Muscle of leg (tissue), 11 donors: ENCODE measurements around the gene BCKDHB. TPM values are rescaled to one million over a fixed set of nuclear protein-coding genes. Genes with fewer than 3 reads are reported as not detected.

Experiments
- DNase-seq: peaks from one replicate; pipeline ENCODE4 v3.0.0; 2013
- H3K27ac ChIP-seq: one replicate; pipeline ENCODE4 v1.5.1; 2013; ENCODE audit warnings: mild to moderate bottlenecking, low read length, control low read depth
- H3K27me3 ChIP-seq: one replicate; pipeline ENCODE4 v1.6.1; 2013; ENCODE audit warnings: low read length; ENCODE audit not compliant: control insufficient read depth, insufficient read depth
- H3K36me3 ChIP-seq: one replicate; pipeline ENCODE4 v1.6.1; 2013; ENCODE audit warnings: low read length; ENCODE audit not compliant: control insufficient read depth, insufficient read depth
- H3K4me1 ChIP-seq: one replicate; pipeline ENCODE4 v1.6.1; 2013; ENCODE audit warnings: low read length; ENCODE audit not compliant: control insufficient read depth, insufficient read depth
- H3K4me3 ChIP-seq: one replicate; pipeline ENCODE4 v1.5.1; 2013; ENCODE audit warnings: low read length, control low read depth
- H3K9me3 ChIP-seq: replicated peaks from 2 replicates; pipeline ENCODE4 v1.6.1; 2013; ENCODE audit warnings: low read depth, low read length; ENCODE audit not compliant: control insufficient read depth
- WGBS: methylation state at CpG from one replicate; pipeline ENCODE4 v1.1.5; 2013; ENCODE audit warnings: missing lambda C conversion rate; ENCODE audit not compliant: insufficient coverage; 5-methylcytosine and 5-hydroxymethylcytosine counted together
- polyA plus RNA-seq, 8 donors: library from polyadenylated mRNA; unstranded; fragments of 120-200 nt; gene quantifications; one replicate each; pipeline versions ENCODE4 v1.2.1 to v1.2.3, GENCODE V29; 2013; ENCODE audit warnings: inconsistent platforms in 1 of 8, low replicate concordance in 1 of 8; ENCODE audit not compliant: insufficient read length in 8 of 8, insufficient read depth in 1 of 8
- total RNA-seq: library from RNA; stranded (reverse); fragments of 120-200 nt; gene quantifications from one replicate; pipeline ENCODE4 v1.2.4, GENCODE V29; 2013

BCKDHB gene
- total and polyA plus RNA-seq, 9 donors = 11.7 to 26.4 (median 20.8) TPM

- no peak overlapping the region for H3K27ac ChIP-seq
- H3K36me3 ChIP-seq = no peaks in the 10 kb centered on the region
- no peaks in the 10 kb centered on the region for H3K9me3 ChIP-seq
- H3K4me3 ChIP-seq = no peak overlapping the region
- WGBS = 100% methylated on average over 1 of the region's 1 CpG
- H3K27me3 ChIP-seq = no peaks in the 10 kb centered on the region
- DNase-seq = peak; percentile 4
- H3K4me1 ChIP-seq = peaks cover 4% of the 10 kb centered on the region
Measured at GRCh38 chr6:80215063-80215462, 108.6 kb downstream of the BCKDHB start.

- H3K36me3 ChIP-seq = no peaks in the 10 kb centered on the region
- H3K9me3 ChIP-seq = no peaks in the 10 kb centered on the region
- H3K4me3 ChIP-seq = no peak overlapping the region
- WGBS = 62% methylated on average over 2 of the region's 6 CpGs
- no peak overlapping the region for H3K27ac ChIP-seq
- H3K27me3 ChIP-seq = no peaks in the 10 kb centered on the region
- DNase-seq = peak; percentile 16
- H3K4me1 ChIP-seq = no peaks in the 10 kb centered on the region
Measured at GRCh38 chr6:80217794-80218193, 111.3 kb downstream of the BCKDHB start.

GRCh38 chr6:80223743-80224212 is 117.3 kb downstream of the BCKDHB start:
- peak; percentile 44 for DNase-seq
- H3K27me3 ChIP-seq = no peaks in the 10 kb centered on the region
- no peaks in the 10 kb centered on the region for H3K9me3 ChIP-seq
- H3K4me1 ChIP-seq = no peaks in the 10 kb centered on the region
- H3K4me3 ChIP-seq = no peak overlapping the region
- H3K27ac ChIP-seq = no peak overlapping the region
- H3K36me3 ChIP-seq = no peaks in the 10 kb centered on the region
- WGBS = 79% methylated on average over 2 of the region's 3 CpGs

GRCh38 chr6:80226151-80226550 is 119.7 kb downstream of the BCKDHB start:
- Histone ChIP-seq H3K9me3 (no peaks in the 10 kb centered on the region), H3K27ac (no peak overlapping the region), H3K4me1 (no peaks in the 10 kb centered on the region), H3K27me3 (no peaks in the 10 kb centered on the region), H3K4me3 (no peak overlapping the region), H3K36me3 (no peaks in the 10 kb centered on the region)
- no peak for DNase-seq
- no CpG with 5 or more reads among the region's 3 CpGs for WGBS

GRCh38 chr6:80226699-80227098 is 120.2 kb downstream of the BCKDHB start:
- WGBS = 100% methylated on average over 2 of the region's 5 CpGs
- H3K4me3 ChIP-seq = no peak overlapping the region
- no peaks in the 10 kb centered on the region for H3K36me3 ChIP-seq
- DNase-seq = no peak
- H3K27me3 ChIP-seq = no peaks in the 10 kb centered on the region
- H3K4me1 ChIP-seq = no peaks in the 10 kb centered on the region
- H3K9me3 ChIP-seq = no peaks in the 10 kb centered on the region
- no peak overlapping the region for H3K27ac ChIP-seq

GRCh38 chr6:80227545-80228105 is 121.2 kb downstream of the BCKDHB start:
- no CpG with 5 or more reads among the region's 2 CpGs for WGBS
- Histone ChIP-seq H3K9me3 (no peaks in the 10 kb centered on the region), H3K4me1 (no peaks in the 10 kb centered on the region), H3K4me3 (no peak overlapping the region), H3K27me3 (no peaks in the 10 kb centered on the region), H3K36me3 (no peaks in the 10 kb centered on the region), H3K27ac (no peak overlapping the region)
- no peak for DNase-seq

GRCh38 chr6:80233262-80233661 is 126.8 kb downstream of the BCKDHB start:
- no peak for DNase-seq
- peaks cover 2% of the 10 kb centered on the region for H3K4me1 ChIP-seq
- no peak overlapping the region for H3K4me3 ChIP-seq
- H3K9me3 ChIP-seq = no peaks in the 10 kb centered on the region
- no peaks in the 10 kb centered on the region for H3K27me3 ChIP-seq
- no CpG with 5 or more reads among the region's 1 CpG for WGBS
- H3K36me3 ChIP-seq = no peaks in the 10 kb centered on the region
- no peak overlapping the region for H3K27ac ChIP-seq

- H3K4me3 ChIP-seq = no peak overlapping the region
- no peaks in the 10 kb centered on the region for H3K9me3 ChIP-seq
- peak overlapping the region; percentile 44 for H3K27ac ChIP-seq
- H3K36me3 ChIP-seq = no peaks in the 10 kb centered on the region
- DNase-seq = no peak
- 84% methylated on average over 2 of the region's 5 CpGs for WGBS
- peaks cover 2% of the 10 kb centered on the region for H3K4me1 ChIP-seq
- H3K27me3 ChIP-seq = no peaks in the 10 kb centered on the region
Measured at GRCh38 chr6:80233958-80234357, 127.5 kb downstream of the BCKDHB start.

- no peak overlapping the region for H3K4me3 ChIP-seq
- WGBS = no CpG with 5 or more reads among the region's 2 CpGs
- DNase-seq = peak; percentile 22
- H3K36me3 ChIP-seq = no peaks in the 10 kb centered on the region
- no peak overlapping the region for H3K27ac ChIP-seq
- H3K9me3 ChIP-seq = no peaks in the 10 kb centered on the region
- no peaks in the 10 kb centered on the region for H3K27me3 ChIP-seq
- peaks cover 2% of the 10 kb centered on the region for H3K4me1 ChIP-seq
Measured at GRCh38 chr6:80234401-80234800, 127.9 kb downstream of the BCKDHB start.

GRCh38 chr6:80234908-80235307 is 128.4 kb downstream of the BCKDHB start:
- Histone ChIP-seq H3K27me3 (no peaks in the 10 kb centered on the region), H3K27ac (peak overlapping the region; percentile 45), H3K36me3 (no peaks in the 10 kb centered on the region), H3K4me1 (peaks cover 2% of the 10 kb centered on the region), H3K4me3 (no peak overlapping the region), H3K9me3 (no peaks in the 10 kb centered on the region)
- WGBS = 83% methylated on average over 1 of the region's 1 CpG
- no peak for DNase-seq

GRCh38 chr6:80235647-80236046 is 129.2 kb downstream of the BCKDHB start:
- Histone ChIP-seq H3K9me3 (no peaks in the 10 kb centered on the region), H3K4me1 (peaks cover 2% of the 10 kb centered on the region), H3K27ac (no peak overlapping the region), H3K27me3 (no peaks in the 10 kb centered on the region), H3K36me3 (no peaks in the 10 kb centered on the region), H3K4me3 (no peak overlapping the region)
- 83% methylated on average over 1 of the region's 1 CpG for WGBS
- DNase-seq = peak; percentile 15
